NCI-H748 (cell line): ENCODE measurements around the gene USP25.

Source experiments
- DNase-seq: peaks from one replicate; lab custom pipeline; 2025; ENCODE audit not compliant: unreplicated experiment; lab: John Stamatoyannopoulos, UW

The USP25 gene

GRCh38 chr21:15809065-15809464 lies 79.3 kb downstream of the USP25 start:
- no peak for DNase-seq

GRCh38 chr21:15809818-15810217 lies 80.0 kb downstream of the USP25 start:
- peak; percentile 29 for DNase-seq

GRCh38 chr21:15815285-15815684 lies 85.5 kb downstream of the USP25 start:
- DNase-seq = no peak

GRCh38 chr21:15820327-15820726 lies 90.5 kb downstream of the USP25 start:
- DNase-seq = no peak

GRCh38 chr21:15820852-15821379 lies 91.1 kb downstream of the USP25 start:
- no peak for DNase-seq

- no peak for DNase-seq
Measured at GRCh38 chr21:15823486-15824150, 93.8 kb downstream of the USP25 start.

- DNase-seq = no peak
Measured at GRCh38 chr21:15825700-15826099, 95.9 kb downstream of the USP25 start.

- peak; percentile 2 for DNase-seq
Measured at GRCh38 chr21:15826147-15826780, 96.5 kb downstream of the USP25 start.

- DNase-seq = no peak
Measured at GRCh38 chr21:15826908-15827601, 97.3 kb downstream of the USP25 start.

- no peak for DNase-seq
Measured at GRCh38 chr21:15831497-15831896, 101.7 kb downstream of the USP25 start.

- no peak for DNase-seq
Measured at GRCh38 chr21:15837645-15838044, 107.9 kb downstream of the USP25 start.

GRCh38 chr21:15839026-15839425 lies 109.2 kb downstream of the USP25 start:
- no peak for DNase-seq

- DNase-seq = no peak
Measured at GRCh38 chr21:15839601-15840000, 109.8 kb downstream of the USP25 start.

GRCh38 chr21:15840406-15840805 lies 110.6 kb downstream of the USP25 start:
- no peak for DNase-seq

GRCh38 chr21:15841856-15842564 lies 112.2 kb downstream of the USP25 start:
- DNase-seq = no peak

GRCh38 chr21:15842565-15842880 lies 112.7 kb downstream of the USP25 start:
- DNase-seq = no peak

- no peak for DNase-seq
Measured at GRCh38 chr21:15843766-15844165, 114.0 kb downstream of the USP25 start.

GRCh38 chr21:15848634-15849560 lies 119.1 kb downstream of the USP25 start:
- no peak for DNase-seq

GRCh38 chr21:15849927-15850326 lies 120.1 kb downstream of the USP25 start:
- DNase-seq = no peak

GRCh38 chr21:15850645-15851044 lies 120.9 kb downstream of the USP25 start:
- no peak for DNase-seq
